Measurements from ENCODE around the gene LRATD1. TPM values are rescaled to one million over a fixed set of nuclear protein-coding genes. Genes with fewer than 3 reads are reported as not detected.
"Not testable (repeated sequence)": the region's sequence is repeated elsewhere in the genome, so short reads cannot be mapped to it uniquely, and the experiment has no call there.

LRATD1 gene
- total and polyA plus RNA-seq, 2 experiments from 2014 or later, result 0.65 to 1.5 TPM

- Histone ChIP-seq H3K36me3 (no peaks in the 10 kb centered on the region), H3K4me3 (no peak overlapping the region), H3K27me3 (no peaks in the 10 kb centered on the region), H3K4me1 (ENCODE audit: low read depth) (no peaks in the 10 kb centered on the region), H3K27ac (no peak overlapping the region), H3K9me3 (ENCODE audit: low read depth) (no peaks in the 10 kb centered on the region)
- DNase-seq (ENCODE audit: low read depth in 1 of 2, low spot score in 1 of 2), result no peak
- no peak for TF ChIP-seq CTCF (IDR thresholded peaks at IDR 0.05; ENCODE audit: low read depth, low read length)
Observed at GRCh38 chr2:14616342-14616741, 16.2 kb upstream of the LRATD1 start.

GRCh38 chr2:14616950-14617349 lies 15.6 kb upstream of the LRATD1 start:
- no peak overlapping the region for H3K27ac ChIP-seq
- DNase-seq (ENCODE audit: low read depth in 1 of 2, low spot score in 1 of 2), result no peak
- no peaks in the 10 kb centered on the region for H3K4me1 ChIP-seq (ENCODE audit: low read depth)
- no peaks in the 10 kb centered on the region for H3K9me3 ChIP-seq (ENCODE audit: low read depth)
- H3K27me3 ChIP-seq, result no peaks in the 10 kb centered on the region
- H3K4me3 ChIP-seq, result no peak overlapping the region
- TF ChIP-seq CTCF (IDR thresholded peaks at IDR 0.05; ENCODE audit: low read depth, low read length), result no peak
- no peaks in the 10 kb centered on the region for H3K36me3 ChIP-seq

GRCh38 chr2:14619441-14619840 lies 13.1 kb upstream of the LRATD1 start:
- no peaks in the 10 kb centered on the region for H3K4me1 ChIP-seq (ENCODE audit: low read depth)
- no peaks in the 10 kb centered on the region for H3K27me3 ChIP-seq
- no peaks in the 10 kb centered on the region for H3K9me3 ChIP-seq (ENCODE audit: low read depth)
- no peak for TF ChIP-seq CTCF (IDR thresholded peaks at IDR 0.05; ENCODE audit: low read depth, low read length)
- H3K4me3 ChIP-seq, result no peak overlapping the region
- no peak for DNase-seq (ENCODE audit: low read depth in 1 of 2, low spot score in 1 of 2)
- H3K27ac ChIP-seq, result no peak overlapping the region
- H3K36me3 ChIP-seq, result no peaks in the 10 kb centered on the region

DNA sequence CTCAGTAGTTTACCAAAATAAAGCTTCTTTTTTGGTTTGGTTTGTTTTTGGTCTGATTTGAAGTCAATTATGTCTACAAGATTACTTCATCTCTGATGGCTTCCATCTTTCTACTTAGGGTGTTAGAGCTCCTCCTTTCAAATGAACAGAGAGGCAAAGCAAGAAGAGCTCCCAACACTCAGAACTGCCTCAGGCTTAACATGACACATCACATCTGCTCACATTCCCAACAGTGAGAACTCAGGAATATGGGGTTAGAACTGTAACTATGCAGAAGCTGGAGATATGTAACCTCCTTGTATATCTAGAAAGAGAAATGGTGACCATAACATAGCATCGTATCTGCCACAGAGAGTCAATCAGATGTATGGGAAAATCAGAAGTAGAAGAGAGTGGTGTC lies 11.4 kb upstream of the LRATD1 start:
- no peaks in the 10 kb centered on the region for H3K36me3 ChIP-seq

GRCh38 chr2:14621906-14622549 lies 10.5 kb upstream of the LRATD1 start:
- DNase-seq (ENCODE audit: low read depth in 1 of 2, low spot score in 1 of 2), result no peak
- TF ChIP-seq CTCF (IDR thresholded peaks at IDR 0.05; ENCODE audit: low read depth, low read length), result no peak

More for the DNA sequence above, 11.4 kb upstream of the LRATD1 start:
- no peak overlapping the region for H3K27ac ChIP-seq
- TF ChIP-seq CTCF (IDR thresholded peaks at IDR 0.05; ENCODE audit: low read depth, low read length), result no peak
- no peaks in the 10 kb centered on the region for H3K4me1 ChIP-seq (ENCODE audit: low read depth)
- H3K9me3 ChIP-seq (ENCODE audit: low read depth), result no peaks in the 10 kb centered on the region
- no peak for DNase-seq (ENCODE audit: low read depth in 1 of 2, low spot score in 1 of 2)
- H3K4me3 ChIP-seq, result no peak overlapping the region
- peaks cover 9% of the 10 kb centered on the region for H3K27me3 ChIP-seq

GRCh38 chr2:14622550-14622939 lies 10.0 kb upstream of the LRATD1 start:
- H3K27me3 ChIP-seq, result peaks cover 17% of the 10 kb centered on the region
- not testable (repeated sequence) for DNase-seq (ENCODE audit: low read depth in 1 of 2, low spot score in 1 of 2); H3K4me1 ChIP-seq (ENCODE audit: low read depth); H3K27ac ChIP-seq; H3K36me3 ChIP-seq; H3K4me3 ChIP-seq; H3K9me3 ChIP-seq (ENCODE audit: low read depth)

More at GRCh38 chr2:14621906-14622549, 10.5 kb upstream of the LRATD1 start:
- Histone ChIP-seq H3K4me3 (no peak overlapping the region), H3K27me3 (peaks cover 12% of the 10 kb centered on the region), H3K36me3 (no peaks in the 10 kb centered on the region), H3K27ac (no peak overlapping the region), H3K4me1 (ENCODE audit: low read depth) (no peaks in the 10 kb centered on the region), H3K9me3 (ENCODE audit: low read depth) (no peaks in the 10 kb centered on the region)

Measured in cardiac muscle cell (in vitro differentiated cells and primary cell).